CD4-positive, alpha-beta T cell treated with Interleukin-15 for 1 hour (primary cell): ENCODE results near the gene KLF4.

Source experiments
- DNase-seq: peaks from one replicate; pipeline ENCODE4 v3.0.0-alpha.2; 2020

KLF4 gene

DNA sequence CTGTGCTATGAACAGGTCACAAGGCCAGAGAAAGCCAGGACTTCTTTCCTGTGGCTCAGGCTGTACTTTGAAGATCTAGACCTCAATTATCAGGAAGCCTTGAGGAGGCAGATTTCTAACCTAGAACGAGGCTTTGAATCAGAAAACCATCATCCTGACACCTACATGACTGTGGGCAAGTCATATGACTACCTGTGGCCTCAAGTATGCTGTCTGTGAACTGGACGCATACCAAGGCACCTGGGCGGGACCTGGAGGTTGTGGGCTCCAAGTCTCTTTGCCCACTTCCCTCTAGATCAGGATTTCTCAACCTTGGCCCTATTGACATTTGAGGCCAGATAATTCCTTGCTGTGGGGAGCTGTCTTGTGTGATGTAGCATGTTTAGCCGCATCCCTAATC is 42.5 kb downstream of the KLF4 start:
- DNase-seq = no peak

DNA sequence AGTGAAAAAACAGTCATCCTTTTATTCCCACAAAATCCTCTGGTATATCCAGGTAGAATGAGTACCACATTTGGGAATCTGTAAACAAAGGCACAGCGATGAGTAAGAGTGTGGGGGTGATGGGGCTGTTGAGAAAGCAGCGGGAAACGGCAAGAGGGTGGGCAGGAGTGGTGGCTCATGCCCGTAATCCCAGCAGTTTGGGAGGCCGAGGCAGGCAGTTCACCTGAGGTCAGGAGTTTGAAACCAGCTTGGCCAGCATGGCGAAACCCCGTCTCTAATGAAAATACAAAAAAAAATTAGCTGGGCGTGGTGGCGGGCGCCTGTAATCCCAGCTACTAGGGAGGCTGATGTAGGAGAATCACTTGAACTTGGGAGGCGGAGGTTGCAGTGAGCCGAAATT is 43.1 kb downstream of the KLF4 start:
- no peak for DNase-seq

DNA sequence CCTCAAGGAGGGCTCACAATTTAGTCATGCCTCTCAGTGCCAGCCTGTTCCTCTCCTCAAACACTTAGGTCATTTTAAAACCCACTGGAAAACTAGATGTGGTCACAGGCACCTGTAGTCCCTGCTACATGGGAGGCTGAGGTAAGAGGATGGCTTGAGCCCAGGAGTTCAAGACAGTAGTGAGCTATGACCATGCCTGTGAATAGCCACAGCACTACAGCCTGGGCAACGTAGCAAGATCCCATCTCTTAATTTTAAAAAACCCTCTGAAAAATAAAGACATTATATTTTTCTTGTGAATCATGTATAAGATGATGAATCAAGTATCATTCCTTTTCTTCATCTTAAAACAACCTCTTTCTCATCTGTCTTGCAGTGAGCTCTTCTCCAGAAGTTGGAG is 45.8 kb downstream of the KLF4 start:
- no peak for DNase-seq

DNA sequence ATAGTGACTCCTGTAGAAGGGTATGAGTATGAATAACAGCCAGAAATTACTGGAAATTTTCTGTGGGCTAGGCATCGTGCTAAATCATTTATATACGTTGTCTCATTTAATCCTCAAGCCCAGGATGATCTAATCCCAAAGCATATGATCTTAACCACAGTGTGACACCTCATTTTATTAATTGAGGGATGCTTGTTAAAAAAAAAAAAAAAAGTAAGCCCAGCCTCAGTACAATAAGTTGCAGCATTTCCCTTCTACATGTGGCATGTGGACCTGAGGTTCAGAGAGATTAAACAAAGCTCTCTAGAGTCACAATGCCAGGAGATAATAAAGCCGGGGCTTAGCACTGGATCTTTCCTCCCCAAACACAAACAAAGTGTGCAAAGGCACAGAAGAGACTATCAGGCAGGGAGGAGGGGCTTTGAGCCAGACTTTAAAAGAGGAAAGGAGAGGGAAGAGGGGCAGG is 49.5 kb downstream of the KLF4 start:
- no peak for DNase-seq

GRCh38 chr9:107438211-107439031 is 51.1 kb downstream of the KLF4 start:
- no peak for DNase-seq

GRCh38 chr9:107437716-107438115 is 51.9 kb downstream of the KLF4 start:
- no peak for DNase-seq

- no peak for DNase-seq
Measured at GRCh38 chr9:107435415-107435814, 54.2 kb downstream of the KLF4 start.
